PFSK-1 (cell line): ENCODE data around the gene ZNRF2.

Experiments used
- FOXP2 ChIP-seq: optimal IDR thresholded peaks from 2 replicates; pipeline ENCODE3; 2011; ENCODE audit warnings: borderline replicate concordance, control low read depth, inconsistent platforms; ENCODE audit not compliant: insufficient read depth; ENCODE audit errors: extremely low read length, extremely low read depth
- POLR2AphosphoS5 ChIP-seq: IDR thresholded peaks from 2 replicates; pipeline ENCODE4 v1.6.1; 2012; ENCODE audit warnings: low read depth, mild to moderate bottlenecking, control low read depth, low read length, moderate library complexity
- REST ChIP-seq, 2 experiments: IDR thresholded peaks; 2 replicates each; pipeline versions ENCODE4 v1.6.1 to v1.8.0; 2011 to 2012; ENCODE audit warnings: low read depth in 2 of 2, low read length in 2 of 2, control low read depth in 1 of 2, inconsistent platforms in 1 of 2, mild to moderate bottlenecking in 1 of 2, moderate library complexity in 1 of 2; ENCODE audit not compliant: insufficient read depth in 1 of 2
- SIN3A ChIP-seq: IDR thresholded peaks from 2 replicates; pipeline ENCODE4 v1.6.1; 2012; ENCODE audit warnings: mild to moderate bottlenecking, low read length, moderate library complexity, borderline replicate concordance; ENCODE audit not compliant: insufficient read depth
- TAF1 ChIP-seq: IDR thresholded peaks from 2 replicates; pipeline ENCODE4 v1.6.1; 2012; ENCODE audit warnings: low read length, control low read depth, borderline replicate concordance; ENCODE audit not compliant: insufficient read depth

The ZNRF2 gene

DNA sequence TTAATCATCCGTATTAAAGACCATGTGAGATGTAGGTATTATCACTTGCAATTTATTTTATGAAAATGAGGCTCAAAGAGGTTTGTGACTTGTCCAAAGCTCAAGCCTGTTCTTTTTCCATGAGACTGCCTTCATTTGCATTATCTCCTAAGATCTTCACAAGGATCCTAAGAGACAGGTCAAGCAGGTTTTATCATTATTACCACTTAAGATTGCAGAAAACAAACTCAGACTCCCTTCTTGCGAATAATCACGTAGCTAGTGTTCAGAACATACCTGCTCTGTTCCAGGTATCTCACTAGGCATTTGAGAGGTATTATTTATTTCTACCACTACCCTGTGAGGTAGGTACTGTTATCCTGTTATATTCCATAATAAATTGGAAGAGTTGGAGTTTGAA lies 64.8 kb downstream of the ZNRF2 start:
- TF ChIP-seq REST (IDR thresholded peaks at IDR 0.05; ENCODE audit: insufficient read depth in 1 of 2, low read depth in 2 of 2, low read length in 2 of 2) (no peak), FOXP2 (no peak), POLR2AphosphoS5 (no peak), SIN3A (no peak), TAF1 (no peak)

DNA sequence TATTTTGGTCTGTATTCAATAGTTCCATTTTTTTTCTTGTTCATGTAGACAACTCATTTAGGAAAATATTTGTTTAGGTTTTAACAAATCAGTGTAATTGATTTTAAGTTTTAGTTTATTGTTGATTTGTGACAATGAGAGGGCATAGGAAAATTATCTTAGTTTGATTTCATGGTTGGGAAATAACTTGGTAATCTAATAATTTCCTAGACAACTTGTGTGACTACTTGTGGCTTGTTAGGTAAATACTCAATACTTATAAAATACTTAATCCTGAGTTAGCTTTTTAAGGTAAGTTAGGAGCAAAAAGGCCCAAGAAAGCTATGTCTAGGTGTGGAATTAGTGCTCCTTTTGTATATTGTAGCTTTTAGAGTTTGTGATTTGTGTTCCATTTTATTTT lies 65.4 kb downstream of the ZNRF2 start:
- TF ChIP-seq SIN3A (no peak), FOXP2 (no peak), POLR2AphosphoS5 (no peak), REST (IDR thresholded peaks at IDR 0.05; ENCODE audit: insufficient read depth in 1 of 2, low read depth in 2 of 2, low read length in 2 of 2) (no peak), TAF1 (no peak)

DNA sequence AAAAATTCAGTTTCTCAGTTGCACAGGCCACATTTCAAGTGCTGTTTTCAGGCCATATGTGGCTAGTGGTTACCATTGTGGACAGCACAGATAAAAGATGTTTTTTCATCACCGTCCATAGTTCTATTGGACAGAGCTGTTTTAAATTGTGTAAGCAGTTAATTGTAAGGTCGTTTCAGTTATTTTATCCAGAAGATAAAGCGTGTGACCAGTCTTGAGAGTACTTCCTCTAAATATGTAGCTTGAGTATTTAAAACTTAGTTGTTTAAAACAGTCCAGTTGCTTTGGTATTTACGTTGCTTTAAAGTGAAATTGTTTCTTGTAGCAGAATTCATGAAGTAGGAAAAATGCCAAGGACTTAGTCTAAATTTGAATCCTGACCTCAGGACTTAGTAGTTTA lies 66.9 kb downstream of the ZNRF2 start:
- TF ChIP-seq SIN3A = no peak
- no peak for TF ChIP-seq POLR2AphosphoS5
- no peak for TF ChIP-seq FOXP2
- no peak for TF ChIP-seq TAF1
- no peak for TF ChIP-seq REST (IDR thresholded peaks at IDR 0.05; ENCODE audit: insufficient read depth in 1 of 2, low read depth in 2 of 2, low read length in 2 of 2)

GRCh38 chr7:30351724-30352123 lies 67.3 kb downstream of the ZNRF2 start:
- TF ChIP-seq SIN3A (no peak), POLR2AphosphoS5 (no peak), FOXP2 (no peak), REST (IDR thresholded peaks at IDR 0.05; ENCODE audit: insufficient read depth in 1 of 2, low read depth in 2 of 2, low read length in 2 of 2) (no peak), TAF1 (no peak)

- no peak for TF ChIP-seq FOXP2
- TF ChIP-seq SIN3A = no peak
- no peak for TF ChIP-seq REST (IDR thresholded peaks at IDR 0.05; ENCODE audit: insufficient read depth in 1 of 2, low read depth in 2 of 2, low read length in 2 of 2)
- no peak for TF ChIP-seq POLR2AphosphoS5
Observed at GRCh38 chr7:30352169-30352568, 67.8 kb downstream of the ZNRF2 start.
